HepG2 (cell line): ENCODE data around the gene ABCG4. TPM values are rescaled to one million over a fixed set of nuclear protein-coding genes. Genes with fewer than 3 reads are reported as not detected.
A peak's percentile ranks its signal among the peaks of the same experiment; 100 is the strongest.

Experiments used
- ELF3 ChIP-seq: IDR thresholded peaks from 2 replicates; pipeline ENCODE4 v1.6.1; 2016; ENCODE audit warnings: missing genetic modification reagents, missing compliant biosample characterization
- FOXK1 ChIP-seq: sonication (generic); formaldehyde crosslinking; IDR thresholded peaks from 2 replicates; pipeline ENCODE4 v1.4.0; 2020; ENCODE audit warnings: low read depth, missing genetic modification reagents, borderline replicate concordance
- HNRNPLL ChIP-seq: fragments of 200-400 bp; formaldehyde crosslinking; IDR thresholded peaks from 2 replicates; pipeline ENCODE4 v1.6.1; 2017; ENCODE audit warnings: mild to moderate bottlenecking, low read depth, low read length; ENCODE audit not compliant: poor library complexity, severe bottlenecking
- KDM6A ChIP-seq: IDR thresholded peaks from 2 replicates; pipeline ENCODE4 v1.6.1; 2016; ENCODE audit warnings: low read depth
- LRRFIP1 ChIP-seq: sonication (generic); formaldehyde crosslinking; conservative IDR thresholded peaks from 2 replicates; pipeline ENCODE4 v1.4.0; 2020; ENCODE audit warnings: missing genetic modification reagents
- MIER3 ChIP-seq: IDR thresholded peaks from 2 replicates; pipeline ENCODE4 v1.6.1; 2016; ENCODE audit warnings: missing compliant biosample characterization, borderline replicate concordance
- RBFOX2 ChIP-seq: fragments of 200-400 bp; formaldehyde crosslinking; IDR thresholded peaks from 2 replicates; pipeline ENCODE4 v1.6.1; 2017; ENCODE audit warnings: low read depth, mild to moderate bottlenecking, low read length
- SCMH1 ChIP-seq: sonication (generic); formaldehyde crosslinking; IDR thresholded peaks from 2 replicates; pipeline ENCODE4 v1.9.0; 2021; ENCODE audit warnings: missing genetic modification reagents, mild to moderate bottlenecking, borderline replicate concordance
- TEAD3 ChIP-seq: optimal IDR thresholded peaks from 2 replicates; pipeline ENCODE3; 2016; ENCODE audit warnings: borderline replicate concordance
- THAP11 ChIP-seq: IDR thresholded peaks from 2 replicates; pipeline ENCODE4 v1.6.1; 2016; ENCODE audit warnings: missing biosample characterization, missing genetic modification reagents
- YEATS2 ChIP-seq: sonication (generic); formaldehyde crosslinking; IDR thresholded peaks from 2 replicates; pipeline ENCODE4 v1.4.0; 2020; ENCODE audit warnings: missing genetic modification reagents, borderline replicate concordance
- ZMYM3 ChIP-seq: sonication (generic); formaldehyde crosslinking; IDR thresholded peaks from 2 replicates; pipeline ENCODE4 v1.5.1; 2020; ENCODE audit warnings: mild to moderate bottlenecking, missing genetic modification reagents
- ZNF431 ChIP-seq: sonication (generic); formaldehyde crosslinking; IDR thresholded peaks from 2 replicates; pipeline ENCODE4 v1.9.0; 2022; ENCODE audit warnings: missing genetic modification reagents, low read depth, mild to moderate bottlenecking, borderline replicate concordance
- ZNF451 ChIP-seq: sonication (generic); formaldehyde crosslinking; IDR thresholded peaks from 2 replicates; pipeline ENCODE4 v1.5.0; 2020; ENCODE audit warnings: mild to moderate bottlenecking, missing genetic modification reagents
- ZNF619 ChIP-seq: sonication (generic); formaldehyde crosslinking; IDR thresholded peaks from 2 replicates; pipeline ENCODE4 v1.4.0; 2020; ENCODE audit warnings: mild to moderate bottlenecking, missing genetic modification reagents
- ZNF772 ChIP-seq: sonication (generic); formaldehyde crosslinking; IDR thresholded peaks from 2 replicates; pipeline ENCODE4 v1.5.0; 2020; ENCODE audit warnings: mild to moderate bottlenecking, missing genetic modification reagents
- polyA plus RNA-seq, 8 experiments: library from polyadenylated mRNA; depleted of rRNA in 3 of 8; stranded (reverse) in 7 of 8; unstranded in 1 of 8; fragments of >200 nt; fragmentation: Illumina TruSeq in 4 of 8; extraction: Trizol in 4 of 8; gene quantifications; 2 replicates each; pipeline versions ENCODE4 v1.2.1 to v1.2.3, GENCODE V29; 2011 to 2016; ENCODE audit warnings: low read depth in 4 of 8, missing spikeins in 1 of 8, mixed read lengths in 1 of 8; ENCODE audit not compliant: insufficient read depth in 1 of 8
- total RNA-seq, 5 experiments: library from RNA; depleted of rRNA; stranded (reverse); fragments of >200 nt; fragmentation: Illumina TruSeq; extraction: Trizol; gene quantifications; 2 replicates each; pipeline ENCODE4 v1.2.3, GENCODE V29; 2016; ENCODE audit warnings: low read depth in 1 of 5
- TF ChIP-seq, protein P1 (sequence below): sonication (generic); formaldehyde crosslinking; conservative IDR thresholded peaks from 2 replicates; pipeline ENCODE4 v1.4.0; 2020; ENCODE audit warnings: missing genetic modification reagents
- TF ChIP-seq, protein P2 (sequence below): sonication (generic); formaldehyde crosslinking; IDR thresholded peaks from 2 replicates; pipeline ENCODE4 v1.5.0; 2020; ENCODE audit warnings: mild to moderate bottlenecking, missing genetic modification reagents
- TF ChIP-seq, protein P3 (sequence below): IDR thresholded peaks from 2 replicates; pipeline ENCODE4 v1.4.0; 2020; ENCODE audit warnings: mild to moderate bottlenecking, missing genetic modification reagents

ABCG4 gene
- total and polyA plus RNA-seq, 2 of the 13 experiments (the other 11 are each of a cell fraction or from before 2014, with no cell fraction given), result not detected

DNA sequence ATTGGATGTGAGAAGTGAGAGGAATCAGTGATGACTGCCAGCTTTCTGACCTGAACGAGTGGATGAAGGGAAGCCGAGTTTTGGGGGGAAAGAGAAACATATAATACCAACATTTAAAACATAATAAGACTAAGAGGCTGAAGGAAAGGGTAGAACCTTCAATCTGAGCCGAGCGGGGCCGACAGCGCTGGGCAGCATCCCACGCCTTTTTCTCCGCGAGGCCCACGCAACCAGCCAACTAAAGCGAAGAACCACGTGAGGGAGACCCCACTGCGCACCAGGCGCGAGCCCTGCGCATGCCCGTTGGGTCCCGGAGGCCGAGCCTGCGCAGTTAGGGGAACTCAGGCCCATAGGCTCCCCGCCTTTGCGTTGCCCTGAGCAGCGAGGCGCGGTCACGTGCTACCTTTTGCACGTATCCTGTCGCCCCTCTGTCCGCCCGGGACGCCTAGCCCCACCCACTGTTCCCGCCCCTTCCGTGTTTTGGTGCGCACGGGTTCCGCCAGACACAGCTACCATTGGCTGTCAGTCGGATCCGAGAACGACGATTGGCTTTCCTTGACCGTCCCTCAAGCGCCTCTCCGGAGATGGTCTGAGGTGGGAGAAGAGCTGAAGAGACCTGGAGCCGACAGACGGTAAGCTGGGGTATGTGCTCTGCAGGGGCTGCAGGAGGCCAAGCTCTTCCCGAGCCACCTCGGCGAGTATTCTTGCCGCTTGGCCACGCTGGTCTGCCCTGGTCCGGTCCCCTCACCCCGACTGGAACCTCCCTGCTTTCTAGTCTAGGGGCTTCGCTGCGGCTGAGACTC, 27.6 kb upstream of the ABCG4 start, which contains the start of gene HINFP (continued):
- TF ChIP-seq, protein P1, sequence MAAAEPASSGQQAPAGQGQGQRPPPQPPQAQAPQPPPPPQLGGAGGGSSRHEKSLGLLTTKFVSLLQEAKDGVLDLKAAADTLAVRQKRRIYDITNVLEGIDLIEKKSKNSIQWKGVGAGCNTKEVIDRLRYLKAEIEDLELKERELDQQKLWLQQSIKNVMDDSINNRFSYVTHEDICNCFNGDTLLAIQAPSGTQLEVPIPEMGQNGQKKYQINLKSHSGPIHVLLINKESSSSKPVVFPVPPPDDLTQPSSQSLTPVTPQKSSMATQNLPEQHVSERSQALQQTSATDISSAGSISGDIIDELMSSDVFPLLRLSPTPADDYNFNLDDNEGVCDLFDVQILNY (CRISPR knock-in tag), result no peak
- TF ChIP-seq THAP11, result peak; percentile 83
- TF ChIP-seq YEATS2, result peak; percentile 88; the same call in 1 of the 2 replicates
- TF ChIP-seq RBFOX2, result peak; percentile 90
- peak; percentile 9; the same call in 1 of the 2 replicates for TF ChIP-seq MIER3
- no peak for TF ChIP-seq ZNF619 (CRISPR knock-in tag)
- TF ChIP-seq, protein P2, sequence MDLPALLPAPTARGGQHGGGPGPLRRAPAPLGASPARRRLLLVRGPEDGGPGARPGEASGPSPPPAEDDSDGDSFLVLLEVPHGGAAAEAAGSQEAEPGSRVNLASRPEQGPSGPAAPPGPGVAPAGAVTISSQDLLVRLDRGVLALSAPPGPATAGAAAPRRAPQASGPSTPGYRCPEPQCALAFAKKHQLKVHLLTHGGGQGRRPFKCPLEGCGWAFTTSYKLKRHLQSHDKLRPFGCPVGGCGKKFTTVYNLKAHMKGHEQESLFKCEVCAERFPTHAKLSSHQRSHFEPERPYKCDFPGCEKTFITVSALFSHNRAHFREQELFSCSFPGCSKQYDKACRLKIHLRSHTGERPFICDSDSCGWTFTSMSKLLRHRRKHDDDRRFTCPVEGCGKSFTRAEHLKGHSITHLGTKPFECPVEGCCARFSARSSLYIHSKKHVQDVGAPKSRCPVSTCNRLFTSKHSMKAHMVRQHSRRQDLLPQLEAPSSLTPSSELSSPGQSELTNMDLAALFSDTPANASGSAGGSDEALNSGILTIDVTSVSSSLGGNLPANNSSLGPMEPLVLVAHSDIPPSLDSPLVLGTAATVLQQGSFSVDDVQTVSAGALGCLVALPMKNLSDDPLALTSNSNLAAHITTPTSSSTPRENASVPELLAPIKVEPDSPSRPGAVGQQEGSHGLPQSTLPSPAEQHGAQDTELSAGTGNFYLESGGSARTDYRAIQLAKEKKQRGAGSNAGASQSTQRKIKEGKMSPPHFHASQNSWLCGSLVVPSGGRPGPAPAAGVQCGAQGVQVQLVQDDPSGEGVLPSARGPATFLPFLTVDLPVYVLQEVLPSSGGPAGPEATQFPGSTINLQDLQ (CRISPR knock-in tag), result no peak
- peak; percentile 5 for TF ChIP-seq TEAD3 (CRISPR knock-in tag)
- TF ChIP-seq ELF3 (CRISPR knock-in tag), result 0 out of 2 replicates have a peak, but pooled peaks have one; percentile 14
- TF ChIP-seq, protein P3, sequence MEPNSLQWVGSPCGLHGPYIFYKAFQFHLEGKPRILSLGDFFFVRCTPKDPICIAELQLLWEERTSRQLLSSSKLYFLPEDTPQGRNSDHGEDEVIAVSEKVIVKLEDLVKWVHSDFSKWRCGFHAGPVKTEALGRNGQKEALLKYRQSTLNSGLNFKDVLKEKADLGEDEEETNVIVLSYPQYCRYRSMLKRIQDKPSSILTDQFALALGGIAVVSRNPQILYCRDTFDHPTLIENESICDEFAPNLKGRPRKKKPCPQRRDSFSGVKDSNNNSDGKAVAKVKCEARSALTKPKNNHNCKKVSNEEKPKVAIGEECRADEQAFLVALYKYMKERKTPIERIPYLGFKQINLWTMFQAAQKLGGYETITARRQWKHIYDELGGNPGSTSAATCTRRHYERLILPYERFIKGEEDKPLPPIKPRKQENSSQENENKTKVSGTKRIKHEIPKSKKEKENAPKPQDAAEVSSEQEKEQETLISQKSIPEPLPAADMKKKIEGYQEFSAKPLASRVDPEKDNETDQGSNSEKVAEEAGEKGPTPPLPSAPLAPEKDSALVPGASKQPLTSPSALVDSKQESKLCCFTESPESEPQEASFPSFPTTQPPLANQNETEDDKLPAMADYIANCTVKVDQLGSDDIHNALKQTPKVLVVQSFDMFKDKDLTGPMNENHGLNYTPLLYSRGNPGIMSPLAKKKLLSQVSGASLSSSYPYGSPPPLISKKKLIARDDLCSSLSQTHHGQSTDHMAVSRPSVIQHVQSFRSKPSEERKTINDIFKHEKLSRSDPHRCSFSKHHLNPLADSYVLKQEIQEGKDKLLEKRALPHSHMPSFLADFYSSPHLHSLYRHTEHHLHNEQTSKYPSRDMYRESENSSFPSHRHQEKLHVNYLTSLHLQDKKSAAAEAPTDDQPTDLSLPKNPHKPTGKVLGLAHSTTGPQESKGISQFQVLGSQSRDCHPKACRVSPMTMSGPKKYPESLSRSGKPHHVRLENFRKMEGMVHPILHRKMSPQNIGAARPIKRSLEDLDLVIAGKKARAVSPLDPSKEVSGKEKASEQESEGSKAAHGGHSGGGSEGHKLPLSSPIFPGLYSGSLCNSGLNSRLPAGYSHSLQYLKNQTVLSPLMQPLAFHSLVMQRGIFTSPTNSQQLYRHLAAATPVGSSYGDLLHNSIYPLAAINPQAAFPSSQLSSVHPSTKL (CRISPR knock-in tag), result peak; percentile 43
- TF ChIP-seq KDM6A (CRISPR knock-in tag), result no peak
- no peak for TF ChIP-seq ZMYM3 (CRISPR knock-in tag)
- 0 out of 2 replicates have a peak, but pooled peaks have one; percentile 51 for TF ChIP-seq ZNF451 (CRISPR knock-in tag)
- TF ChIP-seq HNRNPLL, result peak; percentile 96
- peak; percentile 97 for TF ChIP-seq FOXK1 (CRISPR knock-in tag)
- no peak for TF ChIP-seq SCMH1 (CRISPR knock-in tag)
- peak; percentile 82 for TF ChIP-seq ZNF772 (CRISPR knock-in tag)
- no peak for TF ChIP-seq ZNF431 (CRISPR knock-in tag)
- TF ChIP-seq LRRFIP1 (CRISPR knock-in tag), result no peak
